Mononuclear cell (primary cell): ENCODE results near the gene CRYBB2. TPM values are rescaled to one million over a fixed set of nuclear protein-coding genes. Genes with fewer than 3 reads are reported as not detected.
"Not testable (repeated sequence)": the region's sequence is repeated elsewhere in the genome, so short reads cannot be mapped to it uniquely, and the experiment has no call there.

Experiments
- H3K27me3 ChIP-seq: 2 replicates; pipeline ENCODE4 v1.6.0; 2011; ENCODE audit warnings: low read length, control low read depth; ENCODE audit not compliant: insufficient read depth
- H3K4me1 ChIP-seq: 2 replicates; pipeline ENCODE4 v1.5.1; 2011; ENCODE audit warnings: mild to moderate bottlenecking, low read length, control low read depth; ENCODE audit not compliant: insufficient read depth
- H3K4me3 ChIP-seq: 2 replicates; pipeline ENCODE4 v1.5.1; 2011; ENCODE audit warnings: mild to moderate bottlenecking, low read length, moderate library complexity
- H3K9me3 ChIP-seq: 2 replicates; pipeline ENCODE4 v1.5.1; 2011; ENCODE audit warnings: low read depth, mild to moderate bottlenecking, control low read depth, low read length
- total RNA-seq: library from RNA; depleted of rRNA; stranded (reverse); fragments of >200 nt; gene quantifications from one replicate; pipeline ENCODE4 v1.2.3, GENCODE V29; 2012

The CRYBB2 gene
- total RNA-seq, 1 donor, result not detected

GRCh38 chr22:25237503-25237902 lies 18.1 kb downstream of the CRYBB2 start:
- no peaks in the 10 kb centered on the region for H3K9me3 ChIP-seq
- H3K4me3 ChIP-seq, result no peak overlapping the region
- H3K27me3 ChIP-seq, result no peaks in the 10 kb centered on the region
- no peaks in the 10 kb centered on the region for H3K4me1 ChIP-seq

- not testable (repeated sequence) for H3K4me1 ChIP-seq, H3K27me3 ChIP-seq, H3K9me3 ChIP-seq, H3K4me3 ChIP-seq
These were observed 18.6 kb downstream of the CRYBB2 start for GRCh38 chr22:25238058-25238457.

- not testable (repeated sequence) for H3K4me3 ChIP-seq, H3K4me1 ChIP-seq, H3K9me3 ChIP-seq, H3K27me3 ChIP-seq
These were observed 35.7 kb downstream of the CRYBB2 start for GRCh38 chr22:25255169-25255568.

- not testable (repeated sequence) for H3K4me3 ChIP-seq, H3K4me1 ChIP-seq, H3K27me3 ChIP-seq, H3K9me3 ChIP-seq
These were observed 48.1 kb downstream of the CRYBB2 start for GRCh38 chr22:25267567-25267966.

GRCh38 chr22:25268902-25269301 lies 49.5 kb downstream of the CRYBB2 start:
- H3K9me3 ChIP-seq, H3K4me3 ChIP-seq, H3K27me3 ChIP-seq, H3K4me1 ChIP-seq: not testable (repeated sequence)

GRCh38 chr22:25270061-25270460 lies 50.6 kb downstream of the CRYBB2 start:
- H3K4me3 ChIP-seq, H3K27me3 ChIP-seq, H3K4me1 ChIP-seq, H3K9me3 ChIP-seq: not testable (repeated sequence)

- H3K27me3 ChIP-seq, H3K4me1 ChIP-seq, H3K4me3 ChIP-seq, H3K9me3 ChIP-seq: not testable (repeated sequence)
These were observed 53.8 kb downstream of the CRYBB2 start for GRCh38 chr22:25273231-25273630.

- H3K4me1 ChIP-seq, H3K4me3 ChIP-seq, H3K9me3 ChIP-seq, H3K27me3 ChIP-seq: not testable (repeated sequence)
These were observed 54.5 kb downstream of the CRYBB2 start for GRCh38 chr22:25273928-25274327.

GRCh38 chr22:25280118-25280517 lies 60.7 kb downstream of the CRYBB2 start:
- not testable (repeated sequence) for H3K9me3 ChIP-seq, H3K4me3 ChIP-seq, H3K4me1 ChIP-seq
- H3K27me3 ChIP-seq, result peaks cover 34% of the 10 kb centered on the region

Other genes with a start within 250 kb of the CRYBB2 start
- gene CRYBB3, start 19.8 kb upstream of the CRYBB2 start, total RNA-seq, result not detected